Testis (tissue), 2 donors: ENCODE results near the gene GRK1.

Source experiments
- POLR2A ChIP-seq: fragments of 450-650 bp; IDR thresholded peaks from one replicate; pipeline ENCODE4 v1.6.1; 2017; ENCODE audit warnings: antibody characterized with exemption, mild to moderate bottlenecking, moderate library complexity
- TF ChIP-seq, protein P1 (sequence below), 3 experiments: fragments of 450-650 bp in 2 of 3; fragments of 200-600 bp in 1 of 3; sonication (generic) in 1 of 3; IDR thresholded peaks; one replicate each; pipeline ENCODE4 v1.5.1; 2016 to 2019; ENCODE audit warnings: antibody characterized with exemption in 3 of 3, mild to moderate bottlenecking in 2 of 3, moderate library complexity in 1 of 3

GRCh38 chr13:113646921-113647340, 20.1 kb upstream of the GRK1 start:
- TF ChIP-seq, protein P1, sequence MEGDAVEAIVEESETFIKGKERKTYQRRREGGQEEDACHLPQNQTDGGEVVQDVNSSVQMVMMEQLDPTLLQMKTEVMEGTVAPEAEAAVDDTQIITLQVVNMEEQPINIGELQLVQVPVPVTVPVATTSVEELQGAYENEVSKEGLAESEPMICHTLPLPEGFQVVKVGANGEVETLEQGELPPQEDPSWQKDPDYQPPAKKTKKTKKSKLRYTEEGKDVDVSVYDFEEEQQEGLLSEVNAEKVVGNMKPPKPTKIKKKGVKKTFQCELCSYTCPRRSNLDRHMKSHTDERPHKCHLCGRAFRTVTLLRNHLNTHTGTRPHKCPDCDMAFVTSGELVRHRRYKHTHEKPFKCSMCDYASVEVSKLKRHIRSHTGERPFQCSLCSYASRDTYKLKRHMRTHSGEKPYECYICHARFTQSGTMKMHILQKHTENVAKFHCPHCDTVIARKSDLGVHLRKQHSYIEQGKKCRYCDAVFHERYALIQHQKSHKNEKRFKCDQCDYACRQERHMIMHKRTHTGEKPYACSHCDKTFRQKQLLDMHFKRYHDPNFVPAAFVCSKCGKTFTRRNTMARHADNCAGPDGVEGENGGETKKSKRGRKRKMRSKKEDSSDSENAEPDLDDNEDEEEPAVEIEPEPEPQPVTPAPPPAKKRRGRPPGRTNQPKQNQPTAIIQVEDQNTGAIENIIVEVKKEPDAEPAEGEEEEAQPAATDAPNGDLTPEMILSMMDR (IDR thresholded peaks at IDR 0.05) = no peak
- no peak for TF ChIP-seq POLR2A
